Measurements from ENCODE around the gene AKAP7.

GRCh38 chr6:131208787-131209186, 73.5 kb downstream of the AKAP7 start:
- TF ChIP-seq CTCF (IDR thresholded peaks at IDR 0.05 in 2 of 3, conservative IDR thresholded peaks at IDR 0.05 in 1 of 3; ENCODE audit: borderline replicate concordance in 1 of 3, insufficient read depth in 1 of 3, low read depth in 2 of 3, low read length in 2 of 3) (no peak), YY1 (IDR thresholded peaks at IDR 0.05; ENCODE audit: extremely low read depth, insufficient replicate concordance, low read depth, low read length) (no peak)
